Measurements from ENCODE around the gene RAB25.

- no peak for TF ChIP-seq CTCF (IDR thresholded peaks at IDR 0.05; ENCODE audit: insufficient read depth, low read length, poor library complexity, severe bottlenecking)
- no peak for TF ChIP-seq EZH2phosphoT487 (conservative IDR thresholded peaks at IDR 0.05; ENCODE audit: low read length)
Observed at GRCh38 chr1:156067262-156067661, 6.3 kb downstream of the RAB25 start.
